K562 (cell line): Measurements from ENCODE around the gene UQCC5. TPM values are rescaled to one million over a fixed set of nuclear protein-coding genes. Genes with fewer than 3 reads are reported as not detected.
A peak's percentile ranks its signal among the peaks of the same experiment; 100 is the strongest.

Experiments
- ATAC-seq: fragments of 200-7000 bp; cut with Tn5 transposase; 3 replicates; pipeline ENCODE4 v1.9.1; 2020; ENCODE audit warnings: moderate library complexity
- BruUV-seq: library from RNA; stranded (reverse); fragments of 400-500 nt; replicated peaks from 2 replicates; lab custom pipeline; 2021; lab: Mats Ljungman, UMichigan
- CTCF ChIA-PET: fragments of 300-600 bp; formaldehyde crosslinking; extraction: SDS; loops from one replicate; lab custom pipeline; 2021; ENCODE audit warnings: low intra/inter-chr PET ratio; lab: Yijun Ruan, JAX
- POLR2A ChIA-PET: fragments of 300-600, 350-650 bp; sonication (Branson Sonifier 250); formaldehyde crosslinking; extraction: SDS; loops from one replicate; lab custom pipeline; 2021; ENCODE audit warnings: antibody characterized with exemption, inconsistent platforms; lab: Yijun Ruan, JAX
- DNase-seq, 4 experiments: peaks; one replicate each; pipeline versions ENCODE4 v3.0.0 to v3.0.0-alpha.2; 2011 to 2018; ENCODE audit warnings: low spot score in 3 of 4, mixed read lengths in 3 of 4; ENCODE audit errors: extremely low read depth in 1 of 4
- FAIRE-seq: peaks from 2 replicates; lab custom pipeline; 2011; peaks lifted over from hg19 to GRCh38; lab: Jason Lieb, UNC
- H2AFZ ChIP-seq: 2 replicates; pipeline ENCODE4 v1.6.0; 2011; ENCODE audit warnings: low read depth, low read length, control low read depth, inconsistent platforms
- H3K27ac ChIP-seq: fragments of 200-600 bp; 3 replicates; pipeline ENCODE4 v1.8.0; 2011; ENCODE audit warnings: low read depth, mild to moderate bottlenecking, control low read depth, inconsistent platforms, low read length, moderate library complexity, mixed read lengths; ENCODE audit errors: extremely low read depth
- H3K27me3 ChIP-seq, 2 experiments: fragments of 300-600 bp in 1 of 2; 2 replicates in 1 of 2; 3 replicates in 1 of 2; pipeline versions ENCODE4 v1.6.0 to v1.8.0; 2011; ENCODE audit warnings: inconsistent platforms in 2 of 2, low read length in 2 of 2, mild to moderate bottlenecking in 1 of 2, mixed read lengths in 1 of 2, moderate library complexity in 1 of 2; ENCODE audit not compliant: control insufficient read depth in 2 of 2, insufficient read depth in 2 of 2
- H3K36me3 ChIP-seq: fragments of 300-600 bp; 3 replicates; pipeline ENCODE4 v1.8.0; 2011; ENCODE audit warnings: mild to moderate bottlenecking, low read length, inconsistent platforms; ENCODE audit not compliant: control insufficient read depth, insufficient read depth
- H3K4me1 ChIP-seq, 2 experiments: fragments of 200-600 bp in 1 of 2; replicated peaks in 1 of 2; 2 replicates in 1 of 2; 3 replicates in 1 of 2; pipeline versions ENCODE4 v1.5.1 to v1.8.0; 2011; ENCODE audit warnings: inconsistent platforms in 2 of 2, low read length in 2 of 2, mild to moderate bottlenecking in 1 of 2, mixed read lengths in 1 of 2, moderate library complexity in 1 of 2; ENCODE audit not compliant: control insufficient read depth in 2 of 2, insufficient read depth in 2 of 2
- H3K4me2 ChIP-seq: 2 replicates; pipeline ENCODE4 v1.6.1; 2011; ENCODE audit warnings: low read length, control low read depth, inconsistent platforms, mixed read lengths; ENCODE audit not compliant: insufficient read depth
- H3K4me3 ChIP-seq: fragments of 200-600 bp; sonication (generic), shearing (Covaris generic); 2 replicates; pipeline ENCODE4 v1.5.1; 2016; ENCODE audit warnings: control low read depth, inconsistent platforms
- H3K79me2 ChIP-seq: fragments of 200-600 bp; 3 replicates; pipeline ENCODE4 v1.8.0; 2011; ENCODE audit warnings: low read length, inconsistent platforms; ENCODE audit not compliant: control insufficient read depth, insufficient read depth
- H3K9ac ChIP-seq, 2 experiments: 2 replicates each; pipeline versions ENCODE4 v1.6.0 to v1.6.1; 2011; ENCODE audit warnings: low read depth in 2 of 2, low read length in 2 of 2, control low read depth in 1 of 2, inconsistent platforms in 1 of 2, mild to moderate bottlenecking in 1 of 2, mixed read lengths in 1 of 2; ENCODE audit not compliant: insufficient read depth in 1 of 2
- H3K9me1 ChIP-seq: one replicate; pipeline ENCODE4 v1.6.0; 2011; ENCODE audit warnings: inconsistent platforms, mild to moderate bottlenecking, low read length, moderate library complexity; ENCODE audit not compliant: control insufficient read depth, insufficient read depth
- H3K9me3 ChIP-seq: replicated peaks from 2 replicates; pipeline ENCODE4 v1.5.1; 2011; ENCODE audit warnings: low read depth, low read length, inconsistent platforms; ENCODE audit not compliant: control insufficient read depth, insufficient read depth
- H4K20me1 ChIP-seq: replicated peaks from 2 replicates; pipeline ENCODE4 v1.6.1; 2011; ENCODE audit warnings: low read length, inconsistent platforms, mixed read lengths; ENCODE audit not compliant: control insufficient read depth, insufficient read depth
- NR2C1 ChIP-seq, 2 experiments: fragments of 450-650 bp; IDR thresholded peaks; 2 replicates each; pipeline ENCODE4 v1.6.1; 2017; ENCODE audit warnings: mild to moderate bottlenecking in 2 of 2, antibody characterized with exemption in 1 of 2, inconsistent platforms in 1 of 2, missing compliant biosample characterization in 1 of 2, missing genetic modification characterization in 1 of 2
- POLR2G ChIP-seq: fragments of 200-400 bp; formaldehyde crosslinking; IDR thresholded peaks from 2 replicates; pipeline ENCODE4 v1.6.1; 2017; ENCODE audit warnings: low read depth, mild to moderate bottlenecking, antibody characterized with exemption, low read length, moderate library complexity
- SRF ChIP-seq, 2 experiments: fragments of 250-450, 450-650 bp in 1 of 2; sonication (Bioruptor Pico) in 1 of 2; sonication (generic) in 1 of 2; formaldehyde crosslinking; IDR thresholded peaks; 2 replicates each; pipeline versions ENCODE4 v1.5.0 to v1.5.1; 2020 to 2022; ENCODE audit warnings: mild to moderate bottlenecking in 1 of 2, missing genetic modification reagents in 1 of 2
- WGBS: fragments of 100-300 bp; shearing (Covaris generic); methylation state at CpG from one replicate; pipeline ENCODE4 v1.1.6; 2016; ENCODE audit warnings: low coverage, mixed read lengths; ENCODE audit not compliant: insufficient coverage; ENCODE audit errors: missing lambda C conversion rate; 5-methylcytosine and 5-hydroxymethylcytosine counted together
- in situ Hi-C: fragments of 300-500 bp; cut with MboI; formaldehyde crosslinking; loops from 4 replicates; pipeline ENCODE4 v1.15.0; 2018; ENCODE audit warnings: inconsistent platforms, mixed read lengths
- intact Hi-C: fragments of 100-400 bp; cut with micrococcal nuclease; formaldehyde crosslinking; loops from 2 replicates; pipeline ENCODE4 v1.14.2; 2022
- polyA plus RNA-seq, 8 experiments: library from polyadenylated mRNA; depleted of rRNA in 4 of 8; stranded (reverse) in 5 of 8; unstranded in 3 of 8; fragments of >200 nt; fragmentation: Nextera tagmentation in 2 of 8; fragmentation: Illumina TruSeq in 1 of 8; extraction: Ambion mirVana in 2 of 8; extraction: Trizol in 1 of 8; gene quantifications; 2 replicates each; pipeline versions ENCODE4 v1.2.1 to v1.2.3, GENCODE V29; 2011 to 2014; ENCODE audit warnings: inconsistent platforms in 1 of 8, missing spikeins in 1 of 8
- total RNA-seq, 7 experiments: library from RNA; depleted of rRNA in 6 of 7; stranded (reverse); fragments of >200 nt in 6 of 7; fragmentation: Illumina TruSeq in 2 of 7; extraction: Trizol in 2 of 7; gene quantifications; 2 replicates each; pipeline versions ENCODE4 v1.2.1 to v1.2.3, GENCODE V29; 2011 to 2021; ENCODE audit warnings: low replicate concordance in 1 of 7

The UQCC5 gene
- total and polyA plus RNA-seq, 9 of the 15 experiments (the other 6 are each of a cell fraction or from before 2014, with no cell fraction given) = 10.2 to 55.4 (median 33.8) TPM

DNA sequence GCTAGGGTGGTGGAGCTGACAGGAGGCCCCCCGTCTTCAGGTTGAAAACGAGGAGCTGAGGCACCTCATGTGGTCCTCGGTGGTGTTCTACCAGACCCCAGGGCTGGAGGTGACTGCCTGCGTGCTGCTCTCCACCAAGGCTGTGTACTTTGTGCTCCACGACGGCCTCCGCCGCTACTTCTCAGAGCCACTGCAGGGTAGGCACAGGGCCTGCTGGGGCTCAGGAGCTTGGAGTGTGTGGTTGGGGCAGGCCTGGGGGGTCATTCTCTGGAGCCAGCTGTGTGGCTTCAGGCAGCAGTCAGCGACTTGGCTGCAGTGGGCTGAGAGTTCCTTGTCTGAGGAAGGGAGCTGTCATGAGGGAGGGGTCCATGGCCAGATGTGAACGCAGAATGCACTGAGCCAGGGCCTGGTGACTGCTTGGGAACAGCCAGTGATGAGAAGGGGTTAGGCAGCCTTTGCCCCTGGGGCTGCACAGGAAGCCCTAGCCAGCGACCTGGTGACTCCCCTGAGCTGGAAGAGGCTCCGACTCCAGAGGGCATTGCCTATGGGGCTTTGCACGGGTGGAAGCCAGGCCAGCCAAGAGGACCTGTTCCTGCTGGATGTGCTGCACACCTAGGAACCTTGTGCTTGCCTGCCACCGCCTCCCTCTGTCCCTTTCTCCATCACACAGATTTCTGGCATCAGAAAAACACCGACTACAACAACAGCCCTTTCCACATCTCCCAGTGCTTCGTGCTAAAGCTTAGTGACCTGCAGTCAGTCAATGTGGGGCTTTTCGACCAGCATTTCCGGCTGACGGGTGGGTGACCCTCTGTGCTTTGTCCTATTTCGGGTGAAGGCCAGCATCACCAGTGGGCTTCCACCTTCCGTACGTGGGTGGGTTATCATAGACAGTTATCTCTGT is 46.1 kb upstream of the UQCC5 start:
- intact Hi-C loops (no loop called here), in situ Hi-C loops (no loop called here)
- Histone ChIP-seq H3K27me3 (no peaks in the 10 kb centered on the region), H3K4me2 (no peak overlapping the region), H3K9me3 (no peaks in the 10 kb centered on the region), H3K4me1 (peaks cover 0 to 27% of the 10 kb centered on the region in 2 experiments; a peak in 2 of 5 replicates), H3K4me3 (no peak overlapping the region), H4K20me1 (no peaks in the 10 kb centered on the region; the same call in 1 of the 2 replicates), H3K27ac (no peak overlapping the region), H3K9ac (peak overlapping the region in 1 of 2 experiments; percentile 52; a peak in 2 of 4 replicates), H3K9me1 (no peaks in the 10 kb centered on the region), H3K36me3 (peaks cover 58% of the 10 kb centered on the region; the same call in 2 of the 3 replicates), H3K79me2 (no peaks in the 10 kb centered on the region), H2AFZ (no peak overlapping the region)
- BruUV-seq = no TSS peak
- WGBS = 81% methylated on average over 15 of the region's 22 CpGs
- DNase-seq (no peak), FAIRE-seq (no peak), ATAC-seq (no peak)
- TF ChIP-seq SRF (CRISPR knock-in tag; IDR thresholded peaks at IDR 0.05) (no peak), NR2C1 (IDR thresholded peaks at IDR 0.05) (no peak), NR2C1 (tag; IDR thresholded peaks at IDR 0.05) (no peak), POLR2G (0 out of 2 replicates have a peak, but pooled peaks have one; percentile 26)
- ChIA-PET POLR2A (interaction anchor here (0.8 to 1.5 kb wide), 8 partner anchors 8 to 189 kb away, joined by 3 to 7 read pairs (median 4); no protein-coding TSS in a partner anchor), CTCF (no interaction called here)
